GM15510 (cell line): ENCODE measurements around the gene DNAJB13.
A peak's percentile ranks its signal among the peaks of the same experiment; 100 is the strongest.

Experiments
- POLR2A ChIP-seq: IDR thresholded peaks from 3 replicates; pipeline ENCODE4 v1.6.1; 2011; ENCODE audit warnings: borderline replicate concordance; ENCODE audit not compliant: insufficient read length; ENCODE audit errors: extremely low read depth

DNAJB13 gene

GRCh38 chr11:73965764-73966121 lies 14.9 kb downstream of the DNAJB13 start:
- TF ChIP-seq POLR2A: no peak

GRCh38 chr11:73968356-73968966 lies 17.6 kb downstream of the DNAJB13 start:
- no peak for TF ChIP-seq POLR2A

DNA sequence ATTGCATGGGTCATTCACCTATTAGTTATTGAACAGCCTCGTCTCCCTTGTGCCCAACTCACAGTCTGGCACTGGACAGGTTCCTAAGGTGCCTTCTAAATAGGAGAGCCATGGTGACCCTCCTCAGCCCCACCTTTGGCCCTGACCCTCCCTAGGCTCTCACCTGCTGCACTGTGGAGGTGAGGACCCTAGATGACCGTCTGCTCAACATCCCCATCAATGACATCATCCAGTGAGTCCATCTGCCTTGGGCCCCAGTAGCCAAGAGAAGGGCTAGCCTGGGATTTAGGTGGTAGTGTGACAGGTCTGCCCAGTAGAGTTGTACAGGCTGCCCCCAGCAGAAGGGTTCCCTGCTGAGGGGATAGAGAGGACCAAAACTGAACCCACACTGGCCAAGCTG lies 18.3 kb downstream of the DNAJB13 start:
- TF ChIP-seq POLR2A: no peak

- no peak for TF ChIP-seq POLR2A
Measured at GRCh38 chr11:73969991-73970800, 19.4 kb downstream of the DNAJB13 start.

- peak; percentile 43 for TF ChIP-seq POLR2A
Measured at GRCh38 chr11:73971175-73971719, 20.4 kb downstream of the DNAJB13 start.

DNA sequence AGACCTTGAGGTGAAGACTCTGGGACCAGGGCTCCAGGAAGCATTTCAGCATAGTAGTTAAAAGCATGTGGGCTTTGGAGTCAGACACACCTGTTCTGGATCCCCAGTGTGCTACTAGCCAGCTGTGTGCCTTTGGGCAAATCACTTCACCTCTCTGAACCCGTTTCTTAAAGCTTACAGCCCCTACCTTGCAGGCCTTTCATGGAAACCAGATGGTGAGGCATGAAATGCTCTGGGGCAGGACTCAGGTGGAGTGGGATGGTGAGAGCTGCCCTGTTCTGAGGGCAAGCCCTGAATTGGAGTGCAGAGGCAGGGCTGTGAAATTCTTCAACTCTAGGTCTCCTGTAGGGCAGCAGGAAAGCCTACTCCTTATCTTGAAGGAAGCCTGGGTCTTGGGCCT lies 21.4 kb downstream of the DNAJB13 start:
- no peak for TF ChIP-seq POLR2A

- TF ChIP-seq POLR2A: peak; percentile 9
Measured at GRCh38 chr11:73972620-73973449, 22.0 kb downstream of the DNAJB13 start.

DNA sequence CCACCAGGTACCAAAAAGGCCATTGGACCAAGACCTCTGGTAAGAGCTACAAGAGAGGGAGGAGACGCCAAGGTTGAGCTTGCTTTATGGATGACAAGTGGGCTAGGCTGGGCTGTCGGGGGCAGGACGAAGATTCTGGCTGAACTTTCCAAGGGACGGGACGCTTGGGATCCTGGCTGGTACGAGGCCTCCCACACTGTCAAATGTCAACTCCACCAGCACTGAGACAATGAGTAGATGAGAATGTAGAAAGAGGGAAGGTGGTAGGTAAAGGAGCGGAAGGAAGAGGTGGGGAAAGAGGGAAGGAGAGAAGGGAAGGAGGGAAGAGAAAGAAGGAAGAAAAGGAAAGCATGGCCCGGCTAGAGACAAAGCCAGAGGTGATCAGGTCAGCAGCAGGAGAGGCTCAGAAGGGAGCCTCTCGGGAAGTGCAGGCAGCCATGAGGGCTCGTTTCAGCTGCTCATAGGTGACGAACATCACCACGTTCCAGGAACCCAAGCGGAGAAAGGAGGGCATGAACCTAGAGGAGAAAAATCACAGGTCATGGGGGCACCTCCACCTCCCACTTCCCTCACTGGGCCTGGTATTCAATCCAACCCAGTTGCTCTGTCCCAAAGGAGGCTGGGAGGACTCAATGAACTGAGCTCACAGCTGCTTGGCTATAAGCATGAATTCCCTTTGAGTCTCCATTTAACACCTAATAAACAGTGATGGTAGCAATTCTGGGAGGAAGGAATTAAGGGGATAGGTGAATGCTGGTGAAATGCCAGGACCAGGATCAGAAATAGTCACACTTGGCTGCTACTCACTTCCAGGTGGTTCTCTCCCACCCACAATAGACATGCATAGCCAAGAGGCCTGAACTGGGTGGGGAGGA lies 24.0 kb downstream of the DNAJB13 start:
- no peak for TF ChIP-seq POLR2A

DNA sequence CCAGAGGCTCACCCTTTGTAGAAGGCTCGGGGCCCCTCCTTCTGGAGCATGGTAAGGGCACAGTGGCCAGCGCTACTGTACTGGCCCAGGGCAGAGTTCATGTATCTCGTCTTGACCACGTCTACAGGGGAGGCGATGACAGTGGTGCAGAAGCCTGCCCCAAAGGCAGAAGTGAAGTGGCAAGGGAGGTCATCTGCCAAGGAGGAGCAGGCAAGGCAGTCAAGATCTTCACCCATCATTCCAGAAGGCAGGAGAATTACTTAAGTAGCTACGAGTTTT lies 24.6 kb downstream of the DNAJB13 start:
- no peak for TF ChIP-seq POLR2A

DNA sequence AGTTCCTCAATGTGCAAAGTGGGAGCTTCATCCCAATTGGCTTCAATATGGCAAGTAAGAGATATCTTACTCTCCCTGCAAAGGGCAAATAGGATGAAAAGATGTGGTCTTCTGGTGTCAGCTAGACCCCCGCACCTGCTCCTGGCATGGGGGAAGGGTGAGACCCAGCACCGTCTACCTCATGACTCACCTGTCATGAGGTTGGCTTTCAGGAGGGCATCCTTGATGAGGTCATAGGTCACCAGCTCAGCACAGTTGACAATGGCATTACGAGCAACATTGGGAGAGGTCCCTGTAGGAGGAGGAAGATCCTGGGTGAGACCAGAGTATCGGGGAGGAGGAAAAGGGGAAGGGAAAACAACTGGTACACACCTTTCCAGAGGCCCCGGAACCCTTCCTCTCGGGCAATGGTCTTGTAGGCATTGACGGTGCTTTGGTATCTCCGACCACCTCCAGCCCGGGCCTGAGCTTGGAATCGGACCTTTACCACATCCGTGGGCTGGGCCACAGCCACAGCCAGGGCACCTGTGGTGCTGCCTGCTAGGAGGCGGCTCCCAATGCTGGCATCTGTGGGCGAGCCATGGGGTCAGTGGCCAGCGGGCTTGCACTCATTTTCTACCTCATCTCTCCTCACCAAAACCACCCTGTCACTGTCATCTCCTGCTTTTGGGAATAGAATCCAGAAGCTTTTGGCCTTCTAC lies 25.8 kb downstream of the DNAJB13 start:
- no peak for TF ChIP-seq POLR2A

- TF ChIP-seq POLR2A: no peak
Measured at GRCh38 chr11:73977856-73978519, 27.2 kb downstream of the DNAJB13 start.

DNA sequence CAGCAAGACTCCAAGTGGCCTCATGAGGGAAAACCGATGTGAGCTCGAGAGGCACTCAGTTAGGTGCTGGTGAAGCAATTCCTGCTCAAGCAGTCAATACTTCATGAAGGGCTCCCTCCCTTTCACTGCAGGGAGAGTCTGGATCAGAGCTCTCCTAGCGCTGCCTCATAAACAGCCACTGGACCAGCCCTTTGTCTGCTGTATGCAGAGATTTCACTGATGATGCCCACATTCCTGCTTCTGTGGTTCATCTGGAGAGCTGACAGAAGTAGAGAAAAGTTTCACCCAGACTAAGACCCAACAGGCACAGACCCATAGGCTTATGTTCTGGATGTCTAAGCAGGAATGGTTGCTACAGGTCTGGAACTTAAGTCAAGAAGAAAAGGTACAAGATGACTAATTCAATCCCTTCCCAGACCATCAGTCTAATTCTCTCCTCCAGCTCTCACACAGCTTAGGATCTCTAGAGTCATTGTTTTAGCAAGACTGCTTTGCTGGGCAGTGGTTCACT lies 27.8 kb downstream of the DNAJB13 start:
- TF ChIP-seq POLR2A: no peak
